HFFc6 (cell line): Measurements from ENCODE around the gene ESF1. TPM values are rescaled to one million over a fixed set of nuclear protein-coding genes. Genes with fewer than 3 reads are reported as not detected.

Experiments used
- DNase-seq: peaks from one replicate; pipeline ENCODE4 v3.0.0-alpha.2; 2018
- H3K27ac Mint-ChIP-seq: 2 replicates; pipeline ENCODE4 v1.8.0; 2020; ENCODE audit warnings: mild to moderate bottlenecking, mixed read lengths
- H3K27me3 Mint-ChIP-seq: 2 replicates; pipeline ENCODE4 v1.8.0; 2021; ENCODE audit warnings: mild to moderate bottlenecking, moderate library complexity, mixed read lengths; ENCODE audit not compliant: insufficient read depth
- H3K36me3 Mint-ChIP-seq: 2 replicates; pipeline ENCODE4 v1.8.0; 2021; ENCODE audit warnings: low read depth, mixed read lengths
- H3K4me1 Mint-ChIP-seq: 2 replicates; pipeline ENCODE4 v1.8.0; 2020; ENCODE audit warnings: low read depth, mixed read lengths
- H3K4me3 Mint-ChIP-seq: 2 replicates; pipeline ENCODE4 v1.8.0; 2020; ENCODE audit warnings: mild to moderate bottlenecking, moderate library complexity, mixed read lengths
- H3K9me3 Mint-ChIP-seq: 2 replicates; pipeline ENCODE4 v1.8.0; 2020; ENCODE audit warnings: mild to moderate bottlenecking, mixed read lengths
- CTCF ChIP-seq: fragments of 200-600 bp; sonication (generic); IDR thresholded peaks from 2 replicates; pipeline ENCODE4 v1.5.0; 2021; ENCODE audit warnings: antibody characterized with exemption, mild to moderate bottlenecking
- total RNA-seq, 6 experiments: library from RNA; stranded (reverse); fragmentation: NEBNext Ultra II Directional; extraction: Animal tissue kit (Norgen Biotek cat#: 25700); gene quantifications; 2 replicates in 1 of 6; 3 replicates in 5 of 6; pipeline ENCODE4 v1.2.3, GENCODE V29; 2021

ESF1 gene
- total RNA-seq, 6 experiments from 2014 or later: 12.6 to 14.8 (median 14.2) TPM

DNA sequence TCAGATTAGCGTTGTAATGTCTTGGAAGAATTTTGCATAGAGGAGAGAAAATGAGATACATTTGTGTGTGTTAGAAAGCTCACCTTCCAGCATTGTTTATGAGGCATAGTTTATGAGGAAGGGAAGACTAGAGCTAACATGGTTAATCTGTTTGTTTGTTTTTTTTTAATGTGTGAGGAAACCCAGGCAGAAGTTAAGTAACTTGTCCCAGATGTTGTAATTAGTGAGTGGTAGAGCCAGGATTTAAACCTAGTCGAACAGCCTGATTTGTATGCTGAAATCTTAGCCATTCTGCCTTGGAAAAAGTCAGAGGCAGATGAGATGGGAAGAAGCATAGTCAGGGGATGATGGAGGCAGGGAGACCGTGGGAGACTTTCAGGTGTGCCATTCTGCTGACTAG is 29.2 kb upstream of the ESF1 start:
- no peak overlapping the region for H3K27ac Mint-ChIP-seq
- H3K4me1 Mint-ChIP-seq: peaks cover 17% of the 10 kb centered on the region
- no peaks in the 10 kb centered on the region for H3K27me3 Mint-ChIP-seq
- H3K4me3 Mint-ChIP-seq: no peak overlapping the region
- no peaks in the 10 kb centered on the region for H3K9me3 Mint-ChIP-seq
- DNase-seq: no peak
- H3K36me3 Mint-ChIP-seq: peaks cover 8% of the 10 kb centered on the region
- TF ChIP-seq CTCF: no peak

DNA sequence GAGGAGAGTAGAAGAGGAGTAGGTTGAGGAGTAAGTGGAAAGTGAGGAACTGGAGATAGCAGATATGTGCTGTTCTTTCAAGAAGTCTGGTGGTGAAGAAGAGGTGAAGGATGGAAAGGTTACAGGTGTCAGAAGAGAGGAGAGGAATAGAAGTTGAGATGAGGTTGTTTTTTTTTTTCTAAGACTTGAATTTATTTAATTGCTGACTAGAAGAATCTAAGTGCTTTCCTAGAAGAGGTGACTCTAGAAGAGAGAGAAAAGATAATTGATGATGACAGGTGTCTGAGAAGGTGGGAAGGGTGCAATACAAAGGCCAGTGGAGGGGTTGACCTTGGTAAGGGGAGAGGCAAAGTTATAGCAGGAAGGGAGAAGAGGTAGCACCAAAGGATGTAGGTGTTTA is 25.7 kb upstream of the ESF1 start:
- H3K36me3 Mint-ChIP-seq: no peaks in the 10 kb centered on the region
- no peak for TF ChIP-seq CTCF
- no peak for DNase-seq
- no peaks in the 10 kb centered on the region for H3K9me3 Mint-ChIP-seq
- no peak overlapping the region for H3K4me3 Mint-ChIP-seq
- no peak overlapping the region for H3K27ac Mint-ChIP-seq
- no peaks in the 10 kb centered on the region for H3K27me3 Mint-ChIP-seq
- no peaks in the 10 kb centered on the region for H3K4me1 Mint-ChIP-seq

DNA sequence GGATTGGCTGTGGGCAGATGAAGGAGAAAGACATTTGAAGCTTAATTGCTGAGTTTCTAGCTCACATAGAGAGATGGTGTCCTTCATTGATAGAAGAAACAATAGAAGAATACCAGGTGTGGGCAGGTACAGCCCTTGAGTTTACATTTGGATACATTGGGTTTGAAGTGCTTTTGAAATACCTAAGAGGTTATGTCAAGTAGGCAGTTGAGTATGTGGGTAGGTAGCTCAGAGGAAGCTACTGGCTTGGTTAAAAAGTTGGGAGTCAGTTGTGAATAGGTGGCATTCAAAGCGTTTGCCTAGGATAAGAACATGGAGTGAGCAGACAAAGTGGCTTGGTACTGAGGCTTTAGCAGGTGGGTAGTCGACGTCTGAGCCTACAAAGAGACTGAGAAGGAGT is 25.1 kb upstream of the ESF1 start:
- H3K4me1 Mint-ChIP-seq: no peaks in the 10 kb centered on the region
- no peak overlapping the region for H3K4me3 Mint-ChIP-seq

GRCh38 chr20:13809373-13809772 is 24.7 kb upstream of the ESF1 start:
- H3K9me3 Mint-ChIP-seq: no peaks in the 10 kb centered on the region
- no peak overlapping the region for H3K27ac Mint-ChIP-seq
- H3K36me3 Mint-ChIP-seq: no peaks in the 10 kb centered on the region
- TF ChIP-seq CTCF: no peak
- no peaks in the 10 kb centered on the region for H3K27me3 Mint-ChIP-seq
- H3K4me3 Mint-ChIP-seq: no peak overlapping the region
- H3K4me1 Mint-ChIP-seq: no peaks in the 10 kb centered on the region
- DNase-seq: no peak

More for the DNA sequence above, 25.1 kb upstream of the ESF1 start:
- H3K9me3 Mint-ChIP-seq: no peaks in the 10 kb centered on the region
- DNase-seq: no peak
- TF ChIP-seq CTCF: no peak
- no peaks in the 10 kb centered on the region for H3K36me3 Mint-ChIP-seq
- H3K27ac Mint-ChIP-seq: no peak overlapping the region
- no peaks in the 10 kb centered on the region for H3K27me3 Mint-ChIP-seq

DNA sequence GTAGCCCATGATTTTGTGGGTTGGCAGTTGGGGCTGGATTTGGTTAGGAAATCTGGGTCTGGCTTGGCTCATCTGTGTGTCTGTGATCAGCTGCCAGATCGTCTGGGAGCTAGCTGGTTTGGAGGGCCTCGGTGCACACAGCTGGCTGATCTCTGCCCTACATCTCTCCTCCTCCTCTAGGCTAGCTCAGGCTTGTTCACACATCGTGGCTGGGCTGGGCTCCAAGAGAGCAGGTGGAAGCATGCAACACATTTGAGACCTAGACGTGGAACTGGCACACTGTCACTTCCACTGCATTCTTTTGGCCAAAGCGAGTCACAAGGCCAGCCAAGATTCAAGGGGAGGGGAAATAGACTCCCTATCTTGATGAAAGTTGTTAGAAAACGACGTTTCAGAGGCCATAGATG is 16.0 kb upstream of the ESF1 start:
- Mint-ChIP-seq H3K4me3 (no peak overlapping the region), H3K36me3 (peaks cover 20% of the 10 kb centered on the region), H3K27me3 (no peaks in the 10 kb centered on the region)

More for the DNA sequence above, 16.0 kb upstream of the ESF1 start:
- H3K4me1 Mint-ChIP-seq: peaks cover 15% of the 10 kb centered on the region
- no peak for TF ChIP-seq CTCF
- no peaks in the 10 kb centered on the region for H3K9me3 Mint-ChIP-seq
- H3K27ac Mint-ChIP-seq: peak overlapping the region; percentile 16; the same call in 1 of the 2 replicates
- DNase-seq: peak; percentile 39
